GM18867 (cell line): Measurements from ENCODE around the gene CXCL3.

Source experiments
- ATAC-seq: cut with Tn5 transposase; IDR thresholded peaks from one replicate; pipeline ENCODE4 v1.9.1; 2021; ENCODE audit warnings: mild to moderate bottlenecking, moderate library complexity; ENCODE audit not compliant: unreplicated experiment

The CXCL3 gene

GRCh38 chr4:74056114-74056857 is 17.8 kb upstream of the CXCL3 start:
- no peak for ATAC-seq

GRCh38 chr4:74055498-74055897 is 17.0 kb upstream of the CXCL3 start:
- no peak for ATAC-seq

GRCh38 chr4:74055096-74055495 is 16.6 kb upstream of the CXCL3 start:
- ATAC-seq = no peak

GRCh38 chr4:74054483-74055047 is 16.1 kb upstream of the CXCL3 start:
- no peak for ATAC-seq

- no peak for ATAC-seq
Observed at GRCh38 chr4:74047152-74047551, 8.7 kb upstream of the CXCL3 start.

GRCh38 chr4:74045772-74046171 is 7.3 kb upstream of the CXCL3 start:
- ATAC-seq = no peak

- no peak for ATAC-seq
Observed at GRCh38 chr4:74045247-74045646, 6.8 kb upstream of the CXCL3 start.

GRCh38 chr4:74044677-74045076 is 6.2 kb upstream of the CXCL3 start:
- no peak for ATAC-seq

GRCh38 chr4:74042681-74043080 is 4.2 kb upstream of the CXCL3 start:
- ATAC-seq = no peak

- no peak for ATAC-seq
Observed at GRCh38 chr4:74041418-74041817, 2.9 kb upstream of the CXCL3 start.

GRCh38 chr4:74039315-74039763 is 850 bp upstream of the CXCL3 start:
- no peak for ATAC-seq

GRCh38 chr4:74038086-74038424 is 434 bp downstream of the CXCL3 start:
- ATAC-seq = no peak

- ATAC-seq = no peak
Observed at GRCh38 chr4:74037076-74037955, 1.2 kb downstream of the CXCL3 start.

- ATAC-seq = no peak
Observed at GRCh38 chr4:74033739-74034138, 4.8 kb downstream of the CXCL3 start.

GRCh38 chr4:74032064-74032463 is 6.4 kb downstream of the CXCL3 start:
- ATAC-seq = no peak

GRCh38 chr4:74031576-74031975 is 6.9 kb downstream of the CXCL3 start:
- ATAC-seq = no peak

GRCh38 chr4:74030285-74030684 is 8.2 kb downstream of the CXCL3 start:
- ATAC-seq = no peak

GRCh38 chr4:74028504-74028903 is 10.0 kb downstream of the CXCL3 start:
- no peak for ATAC-seq

GRCh38 chr4:74023709-74024108 is 14.8 kb downstream of the CXCL3 start:
- ATAC-seq = no peak

GRCh38 chr4:74021601-74022000 is 16.9 kb downstream of the CXCL3 start:
- no peak for ATAC-seq

- ATAC-seq = no peak
Observed at GRCh38 chr4:74018771-74019170, 19.7 kb downstream of the CXCL3 start.

GRCh38 chr4:74018116-74018515 is 20.4 kb downstream of the CXCL3 start:
- ATAC-seq = no peak
